ENCODE measurements around the gene TLCD2. TPM values are rescaled to one million over a fixed set of nuclear protein-coding genes. Genes with fewer than 3 reads are reported as not detected.
"Not testable (repeated sequence)": the region's sequence is repeated elsewhere in the genome, so short reads cannot be mapped to it uniquely, and the experiment has no call there.

The TLCD2 gene
- total and polyA plus RNA-seq, 4 donors: 2.7 to 10.0 (median 6.5) TPM

DNA sequence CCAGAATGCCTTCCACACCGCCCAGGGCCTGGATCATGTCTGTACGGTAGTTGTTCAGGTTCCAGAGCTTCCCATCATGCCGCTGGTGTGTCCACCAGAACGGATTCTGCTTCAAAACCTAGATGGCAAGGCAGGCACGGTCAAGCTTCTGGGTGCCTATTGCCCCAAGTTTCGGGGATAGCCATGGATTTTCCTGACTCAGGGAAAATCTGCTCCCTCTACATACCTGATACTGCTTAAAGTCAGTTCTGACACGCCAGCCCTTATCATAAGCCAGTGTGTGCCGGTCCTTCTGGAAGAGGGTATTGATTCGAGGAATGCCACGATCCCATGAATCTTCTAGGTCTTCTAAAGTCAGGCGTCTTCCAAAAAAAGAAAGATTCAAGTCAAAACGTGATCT lies 49.1 kb downstream of the TLCD2 start:
- H3K9me3 ChIP-seq (ENCODE audit: control insufficient read depth, low read length): no peaks in the 10 kb centered on the region
- no peak overlapping the region for H3K4me3 ChIP-seq (ENCODE audit: low read length in 2 of 2)
- no peaks in the 10 kb centered on the region for H3K27me3 ChIP-seq (ENCODE audit: control insufficient read depth in 1 of 2, insufficient read depth in 2 of 2, low read length in 1 of 2)
- WGBS, 2 donors: 90 to 92% methylated on average over 12 of the region's 12 CpGs
- no peaks in the 10 kb centered on the region for H3K4me1 ChIP-seq (ENCODE audit: control insufficient read depth in 1 of 2, insufficient read depth in 2 of 2, low read length in 2 of 2)
- H3K36me3 ChIP-seq (ENCODE audit: control insufficient read depth in 1 of 2, insufficient read depth in 2 of 2, low read length in 1 of 2): peaks cover 12 to 28% of the 10 kb centered on the region in 2 donors
- intact Hi-C loops (cut with DNase I): loop anchor here in 1 of 2 donors (10.0 kb wide), 1 partner anchor 214 kb away; no protein-coding TSS in a partner anchor
- ATAC-seq (ENCODE audit: low FRiP score): no peak
- H3K27ac ChIP-seq (ENCODE audit: low read depth in 1 of 2, low read length in 2 of 2): no peak overlapping the region
- DNase-seq: no peak

DNA sequence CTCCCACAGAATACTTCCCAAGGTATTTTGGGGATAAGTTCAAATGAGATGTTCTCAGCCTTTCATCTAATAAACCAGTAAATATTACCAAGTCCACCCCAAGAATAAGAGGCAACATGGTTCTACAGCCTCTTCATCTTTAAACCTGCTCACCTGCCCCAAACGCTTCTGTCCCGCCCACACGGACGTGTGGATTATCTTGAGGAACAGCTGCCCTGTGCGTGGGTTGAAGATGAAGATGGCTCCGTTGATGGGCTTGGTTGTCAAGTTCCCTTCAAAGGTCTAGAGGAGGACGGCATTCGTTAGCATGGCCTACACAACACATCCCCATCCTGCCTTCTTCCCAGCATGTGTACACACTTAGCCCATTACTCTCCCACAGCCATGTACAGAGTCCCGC lies 52.1 kb downstream of the TLCD2 start:
- DNase-seq: no peak
- ATAC-seq (ENCODE audit: low FRiP score): no peak
- H3K9me3 ChIP-seq (ENCODE audit: control insufficient read depth, low read length): no peaks in the 10 kb centered on the region
- no peak overlapping the region for H3K4me3 ChIP-seq (ENCODE audit: low read length in 2 of 2)
- 90 to 92% methylated on average over 9 of the region's 9 CpGs for WGBS, 2 donors
- intact Hi-C loops (cut with DNase I): no loop called here
- H3K27me3 ChIP-seq (ENCODE audit: control insufficient read depth in 1 of 2, insufficient read depth in 2 of 2, low read length in 1 of 2): no peaks in the 10 kb centered on the region
- no peak overlapping the region for H3K27ac ChIP-seq (ENCODE audit: low read depth in 1 of 2, low read length in 2 of 2)
- no peaks in the 10 kb centered on the region for H3K4me1 ChIP-seq (ENCODE audit: control insufficient read depth in 1 of 2, insufficient read depth in 2 of 2, low read length in 2 of 2)
- peaks cover 12 to 35% of the 10 kb centered on the region in 2 donors for H3K36me3 ChIP-seq (ENCODE audit: control insufficient read depth in 1 of 2, insufficient read depth in 2 of 2, low read length in 1 of 2)

DNA sequence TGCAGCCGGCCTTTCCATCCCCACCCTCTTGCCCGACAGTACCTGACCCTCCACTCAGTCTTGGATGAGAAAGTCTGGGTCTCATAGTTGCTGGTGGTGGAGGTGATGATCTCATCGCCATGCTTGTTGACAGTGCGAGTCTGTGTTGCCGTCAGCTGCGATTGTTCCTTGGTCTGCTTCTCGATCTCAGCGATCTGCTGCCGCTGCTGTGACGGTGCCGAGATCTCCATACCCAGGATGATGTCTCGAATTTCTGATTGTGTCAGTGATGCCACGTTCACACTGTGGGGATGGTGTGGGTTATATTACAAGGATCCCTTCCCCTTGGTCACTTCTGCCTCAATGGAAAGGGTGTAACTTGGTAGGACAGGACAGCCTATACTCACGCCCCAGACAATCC lies 56.4 kb downstream of the TLCD2 start:
- Histone ChIP-seq H3K9me3 (ENCODE audit: control insufficient read depth, low read length) (no peaks in the 10 kb centered on the region), H3K36me3 (ENCODE audit: control insufficient read depth in 1 of 2, insufficient read depth in 2 of 2, low read length in 1 of 2) (peaks cover 3 to 26% of the 10 kb centered on the region in 2 donors), H3K27me3 (ENCODE audit: control insufficient read depth in 1 of 2, insufficient read depth in 2 of 2, low read length in 1 of 2) (no peaks in the 10 kb centered on the region), H3K27ac (ENCODE audit: low read depth in 1 of 2, low read length in 2 of 2) (no peak overlapping the region), H3K4me3 (ENCODE audit: low read length in 2 of 2) (no peak overlapping the region), H3K4me1 (ENCODE audit: control insufficient read depth in 1 of 2, insufficient read depth in 2 of 2, low read length in 2 of 2) (no peaks in the 10 kb centered on the region)
- WGBS, 2 donors: 87 to 92% methylated on average over 14 of the region's 14 CpGs
- intact Hi-C loops (cut with DNase I): loop anchor here in 1 of 2 donors (5.0 kb wide), 1 partner anchor 59 kb away; the partner anchor contains the start of gene TLCD2
- no peak for ATAC-seq (ENCODE audit: low FRiP score)
- DNase-seq: peak in 1 of 2 donors; percentile 29

DNA sequence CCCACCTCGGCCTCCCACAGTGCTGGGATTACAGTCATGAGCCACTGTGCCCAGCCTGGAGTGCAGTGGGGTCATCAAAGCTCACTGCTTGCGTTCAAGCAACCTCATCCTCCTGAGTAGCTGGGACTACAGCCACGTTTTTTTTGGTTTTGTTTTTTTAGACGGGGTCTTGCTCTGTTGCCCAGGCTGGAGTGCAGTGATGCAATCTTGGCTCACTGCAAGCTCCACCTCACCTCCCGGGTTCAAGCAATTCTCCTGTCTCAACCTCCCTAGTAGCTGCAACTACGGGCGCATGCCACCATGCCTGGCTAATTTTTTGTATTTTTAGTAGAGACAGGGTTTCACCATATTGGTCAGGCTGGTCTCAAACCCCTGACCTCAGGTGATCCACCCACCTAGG lies 57.4 kb downstream of the TLCD2 start:
- not testable (repeated sequence) for H3K27me3 ChIP-seq (ENCODE audit: control insufficient read depth in 1 of 2, insufficient read depth in 2 of 2, low read length in 1 of 2); H3K4me3 ChIP-seq (ENCODE audit: low read length in 2 of 2); H3K4me1 ChIP-seq (ENCODE audit: control insufficient read depth in 1 of 2, insufficient read depth in 2 of 2, low read length in 2 of 2); H3K27ac ChIP-seq (ENCODE audit: low read depth in 1 of 2, low read length in 2 of 2); ATAC-seq (ENCODE audit: low FRiP score); H3K9me3 ChIP-seq (ENCODE audit: control insufficient read depth, low read length)
- peaks cover 3 to 19% of the 10 kb centered on the region in 2 donors for H3K36me3 ChIP-seq (ENCODE audit: control insufficient read depth in 1 of 2, insufficient read depth in 2 of 2, low read length in 1 of 2)
- intact Hi-C loops (cut with DNase I): loop anchor here in 1 of 2 donors (5.0 kb wide), 1 partner anchor 60 kb away; the partner anchor contains the start of gene TLCD2
- 68 to 69% methylated on average over 7 of the region's 7 CpGs for WGBS, 2 donors
- peak in 1 of 2 donors; percentile 20 for DNase-seq

Other genes with a start within 250 kb of the TLCD2 start
- gene MYO1C, start 217.7 kb downstream of the TLCD2 start, total RNA-seq: 100 to 1,000 TPM; 273 to 354 TPM
- 100 to 1,000 TPM in 1 of 2 donors, 10 to 100 TPM in 1; 62.6 to 130 TPM for gene MYO1C, start 217.7 kb downstream of the TLCD2 start, polyA plus RNA-seq
- gene INPP5K, start 193.8 kb downstream of the TLCD2 start, total RNA-seq: 10 to 100 TPM; 35.7 to 40.7 TPM
- gene INPP5K, start 193.8 kb downstream of the TLCD2 start, polyA plus RNA-seq: 10 to 100 TPM; 13.5 to 51.3 TPM
- gene PITPNA, start 147.6 kb downstream of the TLCD2 start, total RNA-seq: 10 to 100 TPM; 56.5 to 59.8 TPM
- gene PITPNA, start 147.6 kb downstream of the TLCD2 start, polyA plus RNA-seq: 10 to 100 TPM; 27.2 to 32.2 TPM
- 10 to 100 TPM; 11.1 to 25.0 TPM for gene SLC43A2, start 81.5 kb downstream of the TLCD2 start, total RNA-seq
- gene SLC43A2, start 81.5 kb downstream of the TLCD2 start, polyA plus RNA-seq: 1 to 10 TPM; 2.1 to 8.1 TPM
- gene SCARF1, start 64.6 kb downstream of the TLCD2 start, total RNA-seq: 10 to 100 TPM; 13.8 to 31.6 TPM
- gene SCARF1, start 64.6 kb downstream of the TLCD2 start, polyA plus RNA-seq: 1 to 10 TPM in 1 of 2 donors, under 1 TPM in 1; 0.63 to 5.4 TPM
- 10 to 100 TPM in 1 of 2 donors, 1 to 10 TPM in 1; 7.0 to 12.0 TPM for gene RILP, start 60.5 kb downstream of the TLCD2 start, total RNA-seq
- 10 to 100 TPM; 16.4 to 19.4 TPM for gene RILP, start 60.5 kb downstream of the TLCD2 start, polyA plus RNA-seq
- 100 to 1,000 TPM; 183 to 235 TPM for gene PRPF8, start 25.5 kb downstream of the TLCD2 start, total RNA-seq
- 10 to 100 TPM; 14.7 to 88.9 TPM for gene PRPF8, start 25.5 kb downstream of the TLCD2 start, polyA plus RNA-seq
- 10 to 100 TPM; 16.1 to 27.3 TPM for gene WDR81, start 14.3 kb upstream of the TLCD2 start, total RNA-seq
- 10 to 100 TPM in 1 of 2 donors, 1 to 10 TPM in 1; 3.0 to 13.1 TPM for gene WDR81, start 14.3 kb upstream of the TLCD2 start, polyA plus RNA-seq
- 10 to 100 TPM; 14.9 to 15.1 TPM for gene SERPINF2, start 32.5 kb upstream of the TLCD2 start, total RNA-seq
- 1 to 10 TPM in 1 of 2 donors, under 1 TPM in 1; 0.13 to 1.0 TPM for gene SERPINF2, start 32.5 kb upstream of the TLCD2 start, polyA plus RNA-seq
- 100 to 1,000 TPM; 378 to 941 TPM for gene SERPINF1, start 51.7 kb upstream of the TLCD2 start, total RNA-seq
- gene SERPINF1, start 51.7 kb upstream of the TLCD2 start, polyA plus RNA-seq: 10 to 100 TPM in 1 of 2 donors, 1 to 10 TPM in 1; 5.3 to 48.1 TPM
- gene SMYD4, start 119.5 kb upstream of the TLCD2 start, total RNA-seq: 10 to 100 TPM; 15.0 to 19.2 TPM
- gene SMYD4, start 119.5 kb upstream of the TLCD2 start, polyA plus RNA-seq: 1 to 10 TPM; 2.4 to 9.5 TPM
- 10 to 100 TPM; 65.0 to 75.0 TPM for gene RPA1, start 119.6 kb upstream of the TLCD2 start, total RNA-seq
- gene RPA1, start 119.6 kb upstream of the TLCD2 start, polyA plus RNA-seq: 10 to 100 TPM; 17.2 to 23.8 TPM

Measured in aorta (tissue), 5 donors.